HEK293 (cell line): ENCODE results near the gene OR6P1.

ENCODE experiments used
- CTCF ChIA-PET: fragments of 350-600 bp; formaldehyde crosslinking; extraction: SDS; loops from one replicate; lab custom pipeline; 2021; ENCODE audit warnings: antibody characterized with exemption; lab: Yijun Ruan, JAX
- POLR2A ChIA-PET: fragments of 300-600 bp; formaldehyde crosslinking; extraction: SDS; loops from one replicate; lab custom pipeline; 2020; ENCODE audit warnings: antibody characterized with exemption, inconsistent platforms; lab: Yijun Ruan, JAX
- H3K27ac ChIP-seq: fragments of 200-500 bp; sonication (Bioruptor generic); 2 replicates; pipeline ENCODE4 v1.5.1; 2014; ENCODE audit warnings: low read depth, low read length, control low read depth, inconsistent platforms; ENCODE audit errors: extremely low read depth
- H3K36me3 ChIP-seq, 2 experiments: fragments of 200-500 bp in 1 of 2; sonication (Bioruptor generic) in 1 of 2; 1 replicate in 1 of 2; 2 replicates in 1 of 2; pipeline ENCODE4 v1.5.1; 2014 to 2017; ENCODE audit warnings: inconsistent platforms in 2 of 2, low read length in 2 of 2; ENCODE audit not compliant: control insufficient read depth in 2 of 2, insufficient read depth in 1 of 2
- H3K4me1 ChIP-seq: fragments of 200-500 bp; sonication (Bioruptor generic); 2 replicates; pipeline ENCODE4 v1.5.1; 2014; ENCODE audit warnings: mild to moderate bottlenecking, low read length, inconsistent platforms; ENCODE audit not compliant: control insufficient read depth, insufficient read depth
- H3K4me3 ChIP-seq: 2 replicates; pipeline ENCODE4 v1.5.1; 2011; ENCODE audit warnings: low read depth, mild to moderate bottlenecking, control low read depth, low read length, moderate library complexity
- H3K9me3 ChIP-seq: fragments of 200-500 bp; sonication (Bioruptor generic); 2 replicates; pipeline ENCODE4 v1.5.1; 2014; ENCODE audit warnings: low read depth, low read length, inconsistent platforms; ENCODE audit not compliant: control insufficient read depth, insufficient read depth
- ATF2 ChIP-seq: fragments of 450-650 bp; formaldehyde crosslinking; IDR thresholded peaks from 2 replicates; pipeline ENCODE4 v1.5.1; 2016; ENCODE audit warnings: missing biosample characterization, missing genetic modification characterization, low read depth
- CTCF ChIP-seq: fragments of 450-650 bp; formaldehyde crosslinking; IDR thresholded peaks from 2 replicates; pipeline ENCODE4 v1.5.1; 2016; ENCODE audit warnings: missing biosample characterization, missing genetic modification characterization
- INSM2 ChIP-seq: fragments of 450-650 bp; formaldehyde crosslinking; IDR thresholded peaks from 2 replicates; pipeline ENCODE4 v1.5.1; 2016; ENCODE audit warnings: missing biosample characterization, missing genetic modification characterization
- KLF8 ChIP-seq: fragments of 450-650 bp; formaldehyde crosslinking; IDR thresholded peaks from 2 replicates; pipeline ENCODE4 v1.5.1; 2016; ENCODE audit warnings: missing biosample characterization, missing genetic modification characterization
- MYNN ChIP-seq: fragments of 450-650 bp; formaldehyde crosslinking; IDR thresholded peaks from 2 replicates; pipeline ENCODE4 v1.5.1; 2016; ENCODE audit warnings: missing biosample characterization, missing genetic modification characterization, borderline replicate concordance
- PRDM4 ChIP-seq: fragments of 450-650 bp; formaldehyde crosslinking; IDR thresholded peaks from 2 replicates; pipeline ENCODE4 v1.5.1; 2017; ENCODE audit warnings: missing biosample characterization, missing genetic modification characterization
- PRDM6 ChIP-seq: fragments of 450-650 bp; formaldehyde crosslinking; IDR thresholded peaks from 2 replicates; pipeline ENCODE4 v1.5.1; 2017; ENCODE audit warnings: missing biosample characterization, missing genetic modification characterization
- SCRT1 ChIP-seq: fragments of 450-650 bp; formaldehyde crosslinking; IDR thresholded peaks from 2 replicates; pipeline ENCODE4 v1.5.1; 2016; ENCODE audit warnings: missing biosample characterization, missing genetic modification characterization, borderline replicate concordance
- ZNF112 ChIP-seq: fragments of 450-650 bp; formaldehyde crosslinking; IDR thresholded peaks from 2 replicates; pipeline ENCODE4 v1.5.0; 2017; ENCODE audit warnings: missing biosample characterization, missing genetic modification characterization
- ZNF2 ChIP-seq: fragments of 450-650 bp; formaldehyde crosslinking; IDR thresholded peaks from 2 replicates; pipeline ENCODE4 v1.5.1; 2016; ENCODE audit warnings: missing biosample characterization, missing genetic modification characterization
- ZNF214 ChIP-seq: fragments of 450-650 bp; formaldehyde crosslinking; IDR thresholded peaks from 2 replicates; pipeline ENCODE4 v1.5.1; 2017; ENCODE audit warnings: missing biosample characterization, mild to moderate bottlenecking, missing genetic modification characterization, borderline replicate concordance
- ZNF223 ChIP-seq: fragments of 450-650 bp; formaldehyde crosslinking; IDR thresholded peaks from 2 replicates; pipeline ENCODE4 v1.5.1; 2016; ENCODE audit warnings: missing biosample characterization, missing genetic modification characterization
- ZNF274 ChIP-seq, 2 experiments: fragments of 200-500 bp in 1 of 2; fragments of 450-650 bp in 1 of 2; sonication (Bioruptor generic) in 1 of 2; formaldehyde crosslinking in 1 of 2; IDR thresholded peaks; 2 replicates each; pipeline versions ENCODE4 v1.5.1 to v1.6.1; 2014 to 2016; ENCODE audit warnings: borderline replicate concordance in 1 of 2, inconsistent platforms in 1 of 2, low read length in 1 of 2, missing biosample characterization in 1 of 2, missing genetic modification characterization in 1 of 2
- ZNF280C ChIP-seq: fragments of 450-650 bp; formaldehyde crosslinking; IDR thresholded peaks from 2 replicates; pipeline ENCODE4 v1.5.1; 2016; ENCODE audit warnings: missing biosample characterization, missing genetic modification characterization
- ZNF311 ChIP-seq: fragments of 450-650 bp; formaldehyde crosslinking; IDR thresholded peaks from 2 replicates; pipeline ENCODE4 v1.5.1; 2017; ENCODE audit warnings: missing biosample characterization, missing genetic modification characterization, borderline replicate concordance
- ZNF335 ChIP-seq: fragments of 450-650 bp; formaldehyde crosslinking; conservative IDR thresholded peaks from 2 replicates; pipeline ENCODE4 v1.5.1; 2016; ENCODE audit warnings: missing biosample characterization, missing genetic modification characterization
- ZNF394 ChIP-seq: fragments of 450-650 bp; formaldehyde crosslinking; IDR thresholded peaks from 2 replicates; pipeline ENCODE4 v1.5.1; 2016; ENCODE audit warnings: missing biosample characterization, missing genetic modification characterization, mild to moderate bottlenecking, moderate library complexity, borderline replicate concordance
- ZNF48 ChIP-seq: fragments of 450-650 bp; formaldehyde crosslinking; IDR thresholded peaks from 2 replicates; pipeline ENCODE4 v1.5.1; 2016; ENCODE audit warnings: missing biosample characterization, missing genetic modification characterization
- ZNF548 ChIP-seq: fragments of 450-650 bp; formaldehyde crosslinking; IDR thresholded peaks from 2 replicates; pipeline ENCODE4 v1.5.1; 2016; ENCODE audit warnings: missing biosample characterization, missing genetic modification characterization
- ZNF561 ChIP-seq: fragments of 450-650 bp; IDR thresholded peaks from 2 replicates; pipeline ENCODE4 v1.5.1; 2018; ENCODE audit warnings: missing biosample characterization, missing genetic modification characterization, borderline replicate concordance

Gene OR6P1

GRCh38 chr1:158552296-158552695 lies 18.1 kb downstream of the OR6P1 start:
- POLR2A ChIA-PET: no interaction called here
- no peak for TF ChIP-seq ZNF223 (tag by site-specific recombination)
- no peak for TF ChIP-seq PRDM6
- no peak for TF ChIP-seq ZNF561 (tag by site-specific recombination)
- no peak for TF ChIP-seq ZNF274 (IDR thresholded peaks at IDR 0.05; ENCODE audit: low read length)
- TF ChIP-seq ZNF274 (tag by site-specific recombination; IDR thresholded peaks at IDR 0.05; ENCODE audit: borderline replicate concordance): no peak
- TF ChIP-seq ZNF48 (tag by site-specific recombination): no peak
- no peak for TF ChIP-seq ZNF2 (tag by site-specific recombination)
- no peak for TF ChIP-seq ZNF214 (tag by site-specific recombination)
- TF ChIP-seq ZNF311 (tag by site-specific recombination): no peak
- TF ChIP-seq MYNN: no peak
- TF ChIP-seq CTCF (tag by site-specific recombination): no peak
- no peak for TF ChIP-seq INSM2 (tag by site-specific recombination)
- no peak for TF ChIP-seq ZNF335
- no peak for TF ChIP-seq ZNF112 (tag by site-specific recombination)
- TF ChIP-seq KLF8 (tag by site-specific recombination): no peak
- TF ChIP-seq ZNF280C (tag by site-specific recombination): no peak
- TF ChIP-seq ZNF394: no peak
- TF ChIP-seq PRDM4 (tag by site-specific recombination): no peak
- no peak for TF ChIP-seq SCRT1
- no peak for TF ChIP-seq ZNF548
- no peak for TF ChIP-seq ATF2 (tag by site-specific recombination)
- TF ChIP-seq, all 188 proteins: peak for 0
- CTCF ChIA-PET: no interaction called here
- H3K4me1 ChIP-seq: no peaks in the 10 kb centered on the region
- H3K4me3 ChIP-seq: no peak overlapping the region
- no peak overlapping the region for H3K27ac ChIP-seq
- H3K9me3 ChIP-seq: no peaks in the 10 kb centered on the region
- H3K36me3 ChIP-seq: no peaks in the 10 kb centered on the region
